ENCODE data around the gene MTHFD2.

DNA sequence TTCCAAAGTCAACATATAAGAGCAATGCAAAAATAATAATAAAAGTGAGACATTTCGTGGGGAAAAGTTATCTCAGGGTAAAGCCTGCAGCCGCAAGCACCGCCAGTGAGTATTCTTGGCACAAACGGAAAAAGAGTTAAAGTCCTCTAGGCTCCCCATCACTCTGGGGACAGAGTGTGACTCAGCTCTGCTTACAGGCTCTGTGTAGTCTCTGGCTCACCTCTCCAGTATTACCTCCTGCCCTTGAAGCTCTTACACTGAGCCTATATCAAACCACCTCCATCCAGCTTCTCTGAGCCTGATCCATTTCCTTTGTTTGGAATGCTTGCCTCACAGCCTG is 55.5 kb downstream of the MTHFD2 start:
- TF ChIP-seq, protein P1, sequence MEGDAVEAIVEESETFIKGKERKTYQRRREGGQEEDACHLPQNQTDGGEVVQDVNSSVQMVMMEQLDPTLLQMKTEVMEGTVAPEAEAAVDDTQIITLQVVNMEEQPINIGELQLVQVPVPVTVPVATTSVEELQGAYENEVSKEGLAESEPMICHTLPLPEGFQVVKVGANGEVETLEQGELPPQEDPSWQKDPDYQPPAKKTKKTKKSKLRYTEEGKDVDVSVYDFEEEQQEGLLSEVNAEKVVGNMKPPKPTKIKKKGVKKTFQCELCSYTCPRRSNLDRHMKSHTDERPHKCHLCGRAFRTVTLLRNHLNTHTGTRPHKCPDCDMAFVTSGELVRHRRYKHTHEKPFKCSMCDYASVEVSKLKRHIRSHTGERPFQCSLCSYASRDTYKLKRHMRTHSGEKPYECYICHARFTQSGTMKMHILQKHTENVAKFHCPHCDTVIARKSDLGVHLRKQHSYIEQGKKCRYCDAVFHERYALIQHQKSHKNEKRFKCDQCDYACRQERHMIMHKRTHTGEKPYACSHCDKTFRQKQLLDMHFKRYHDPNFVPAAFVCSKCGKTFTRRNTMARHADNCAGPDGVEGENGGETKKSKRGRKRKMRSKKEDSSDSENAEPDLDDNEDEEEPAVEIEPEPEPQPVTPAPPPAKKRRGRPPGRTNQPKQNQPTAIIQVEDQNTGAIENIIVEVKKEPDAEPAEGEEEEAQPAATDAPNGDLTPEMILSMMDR (IDR thresholded peaks at IDR 0.05), result no peak
- TF ChIP-seq POLR2A (IDR thresholded peaks at IDR 0.05), result no peak
